Skeletal muscle satellite cell (primary cell): ENCODE measurements around the gene TBC1D2B.
"Not testable (repeated sequence)": the region's sequence is repeated elsewhere in the genome, so short reads cannot be mapped to it uniquely, and the experiment has no call there.

ENCODE experiments used
- H3K27me3 ChIP-seq: 2 replicates; pipeline ENCODE4 v1.7.0; 2013; ENCODE audit warnings: low read length; ENCODE audit not compliant: control insufficient read depth, insufficient read depth
- H3K36me3 ChIP-seq: 2 replicates; pipeline ENCODE4 v1.7.0; 2013; ENCODE audit warnings: mild to moderate bottlenecking, control low read depth, low read length; ENCODE audit not compliant: insufficient read depth
- H3K4me1 ChIP-seq: 2 replicates; pipeline ENCODE4 v1.7.0; 2013; ENCODE audit warnings: low read length; ENCODE audit not compliant: control insufficient read depth, insufficient read depth
- H3K4me2 ChIP-seq: 2 replicates; pipeline ENCODE4 v1.7.0; 2013; ENCODE audit warnings: mild to moderate bottlenecking, low read length
- H3K4me3 ChIP-seq: 2 replicates; pipeline ENCODE4 v1.7.0; 2013; ENCODE audit warnings: low read length
- H3K9ac ChIP-seq: 2 replicates; pipeline ENCODE4 v1.7.0; 2013; ENCODE audit warnings: mild to moderate bottlenecking, low read depth, low read length, moderate library complexity
- H3K9me3 ChIP-seq: replicated peaks from 2 replicates; pipeline ENCODE4 v1.7.0; 2013; ENCODE audit warnings: mild to moderate bottlenecking, control low read depth, low read length

TBC1D2B gene

DNA sequence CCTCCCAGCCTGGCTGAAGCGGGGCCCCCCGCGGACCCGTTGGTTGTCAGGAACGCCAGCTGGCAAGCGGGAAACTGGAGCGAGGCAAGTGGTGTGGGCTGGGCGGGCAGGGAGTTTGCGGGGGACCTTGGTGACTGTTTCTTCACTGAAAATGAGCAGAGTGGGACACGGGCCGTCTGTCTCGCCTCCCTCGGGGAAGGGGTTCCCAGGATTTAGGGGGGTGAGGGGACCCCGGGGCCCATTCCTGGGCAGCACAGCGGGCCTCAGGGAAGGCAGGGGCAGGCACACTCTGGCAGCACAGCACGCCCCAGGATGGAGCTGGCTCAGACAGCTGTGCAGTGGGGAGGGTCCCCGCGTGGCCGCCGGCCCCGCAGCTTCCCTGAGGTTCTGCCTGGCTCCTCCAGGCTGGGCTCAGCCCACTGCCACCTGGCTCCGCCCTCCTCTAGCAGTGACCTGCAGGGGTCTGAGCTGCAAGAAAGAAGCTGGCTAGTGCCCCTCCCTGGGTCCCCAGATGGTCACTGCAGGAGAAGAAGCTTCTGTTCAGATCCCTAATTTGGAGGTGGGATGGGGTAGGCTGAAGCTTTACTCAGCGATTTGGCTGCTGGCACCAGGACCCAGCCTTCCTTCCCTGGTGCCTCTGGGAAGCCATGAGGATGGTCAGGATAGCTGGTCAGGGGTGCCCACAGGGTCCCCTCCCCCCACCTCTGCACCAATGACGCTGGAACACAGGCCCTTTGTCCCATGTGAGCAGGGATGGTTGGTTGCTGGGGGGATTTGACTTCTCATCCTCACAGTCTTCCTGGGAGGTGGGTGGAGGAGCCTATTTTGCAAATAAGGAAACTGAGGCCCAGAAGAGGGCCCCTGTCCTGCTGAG, 90.4 kb downstream of the TBC1D2B start:
- no peak overlapping the region for H3K4me3 ChIP-seq
- no peaks in the 10 kb centered on the region for H3K36me3 ChIP-seq
- H3K27me3 ChIP-seq: peaks cover 8% of the 10 kb centered on the region
- H3K9ac ChIP-seq: no peak overlapping the region
- no peaks in the 10 kb centered on the region for H3K9me3 ChIP-seq
- no peak overlapping the region for H3K4me2 ChIP-seq
- peaks cover 30% of the 10 kb centered on the region for H3K4me1 ChIP-seq

DNA sequence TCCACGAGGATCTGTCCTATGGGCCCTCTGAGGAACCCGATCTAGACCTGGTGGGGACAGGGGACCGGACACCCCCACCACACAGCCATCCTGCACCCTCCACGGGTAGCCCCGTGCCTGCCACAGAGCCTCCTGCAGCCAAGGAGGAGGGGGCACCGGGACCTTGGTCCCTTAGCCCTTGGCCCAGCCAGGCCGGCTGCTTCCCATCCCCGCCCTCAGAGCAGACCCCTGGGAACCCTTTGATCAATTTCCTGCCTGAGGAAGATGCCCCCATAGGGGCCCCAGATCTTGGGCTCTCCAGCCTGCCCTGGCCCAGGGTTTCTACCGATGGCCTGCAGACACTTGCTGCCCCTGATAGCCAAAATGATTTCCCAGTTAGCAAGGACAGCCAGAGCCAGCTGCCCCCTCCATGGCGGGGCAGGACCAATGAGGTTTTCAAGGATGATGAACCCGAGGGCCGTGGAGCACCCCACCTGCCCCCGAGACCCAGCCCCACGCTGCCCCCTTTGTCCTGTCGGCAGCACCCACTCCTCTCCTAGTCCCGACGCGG, 91.5 kb downstream of the TBC1D2B start:
- Histone ChIP-seq H3K4me3 (no peak overlapping the region), H3K4me1 (peaks cover 19% of the 10 kb centered on the region), H3K4me2 (no peak overlapping the region), H3K36me3 (no peaks in the 10 kb centered on the region), H3K9ac (no peak overlapping the region), H3K27me3 (peaks cover 8% of the 10 kb centered on the region), H3K9me3 (no peaks in the 10 kb centered on the region)

DNA sequence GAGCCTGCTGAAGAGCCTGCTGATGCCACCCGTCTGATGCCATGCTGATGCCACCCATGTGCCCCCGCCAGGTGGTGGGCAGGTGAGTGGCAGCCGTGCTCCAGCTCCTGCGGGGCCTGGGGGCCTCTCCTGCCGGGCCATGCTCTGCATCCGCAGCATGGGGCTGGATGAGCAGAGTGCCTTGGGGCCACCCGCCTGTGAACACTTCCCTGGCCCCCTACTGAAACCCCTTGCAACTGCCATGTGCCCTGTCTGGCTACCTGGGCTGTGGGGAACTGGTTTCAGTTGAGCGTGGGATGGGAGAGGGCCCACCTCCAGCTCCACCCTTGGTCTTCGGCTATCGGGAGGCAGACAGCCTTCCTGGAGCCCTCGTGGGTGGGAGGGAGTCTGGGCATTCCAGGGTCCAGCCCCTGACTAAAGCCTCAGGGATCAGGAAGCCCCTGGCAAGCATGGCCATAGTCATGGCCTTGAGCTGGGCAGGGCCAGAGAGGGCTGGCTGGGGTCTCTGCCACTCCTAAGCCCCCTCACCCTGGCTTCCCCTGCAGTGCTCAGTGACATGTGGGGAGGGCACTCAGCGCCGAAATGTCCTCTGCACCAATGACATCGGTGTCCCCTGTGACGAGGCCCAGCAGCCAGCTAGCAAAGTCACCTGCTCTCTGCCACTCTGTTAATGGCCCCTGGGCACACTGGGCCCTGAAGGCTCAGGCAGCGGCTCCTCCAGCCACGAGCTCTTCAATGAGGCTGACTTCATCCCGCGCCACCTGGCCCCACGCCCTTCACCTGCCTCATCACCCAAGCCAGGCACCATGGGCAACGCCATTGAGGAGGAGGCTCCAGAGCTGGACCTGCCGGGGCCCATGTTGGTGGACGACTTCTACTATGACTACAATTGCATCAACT, 92.2 kb downstream of the TBC1D2B start:
- Histone ChIP-seq H3K4me3 (no peak overlapping the region), H3K4me1 (peaks cover 12% of the 10 kb centered on the region), H3K9ac (no peak overlapping the region)

DNA sequence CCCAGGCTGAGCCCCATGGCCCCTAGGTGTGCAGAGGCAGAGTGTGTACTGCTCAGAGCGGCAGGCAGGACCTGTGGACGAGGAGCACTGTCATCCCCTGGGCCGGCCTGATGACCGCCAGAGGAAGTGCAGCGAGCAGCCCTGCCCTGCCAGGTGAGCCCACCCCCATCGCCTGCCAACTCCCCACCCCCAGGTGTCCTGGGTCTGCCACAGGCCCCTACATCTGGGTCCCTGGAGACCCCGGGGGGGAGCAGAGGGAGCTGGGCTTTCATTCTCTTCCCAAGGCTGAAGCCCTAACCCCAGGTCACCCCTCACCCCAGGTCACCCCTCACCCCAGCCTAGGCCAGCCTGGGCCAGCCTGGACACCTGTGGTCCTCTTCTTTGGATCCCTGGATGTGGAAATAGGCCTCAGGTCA, 93.1 kb downstream of the TBC1D2B start:
- Histone ChIP-seq H3K27me3 (peaks cover 8% of the 10 kb centered on the region), H3K9me3 (no peaks in the 10 kb centered on the region), H3K36me3 (no peaks in the 10 kb centered on the region), H3K4me1 (peaks cover 6% of the 10 kb centered on the region), H3K4me2 (no peak overlapping the region), H3K9ac (no peak overlapping the region), H3K4me3 (no peak overlapping the region)

More for the DNA sequence above, 92.2 kb downstream of the TBC1D2B start:
- Histone ChIP-seq H3K27me3 (peaks cover 8% of the 10 kb centered on the region), H3K9me3 (no peaks in the 10 kb centered on the region), H3K4me2 (no peak overlapping the region), H3K36me3 (no peaks in the 10 kb centered on the region)

DNA sequence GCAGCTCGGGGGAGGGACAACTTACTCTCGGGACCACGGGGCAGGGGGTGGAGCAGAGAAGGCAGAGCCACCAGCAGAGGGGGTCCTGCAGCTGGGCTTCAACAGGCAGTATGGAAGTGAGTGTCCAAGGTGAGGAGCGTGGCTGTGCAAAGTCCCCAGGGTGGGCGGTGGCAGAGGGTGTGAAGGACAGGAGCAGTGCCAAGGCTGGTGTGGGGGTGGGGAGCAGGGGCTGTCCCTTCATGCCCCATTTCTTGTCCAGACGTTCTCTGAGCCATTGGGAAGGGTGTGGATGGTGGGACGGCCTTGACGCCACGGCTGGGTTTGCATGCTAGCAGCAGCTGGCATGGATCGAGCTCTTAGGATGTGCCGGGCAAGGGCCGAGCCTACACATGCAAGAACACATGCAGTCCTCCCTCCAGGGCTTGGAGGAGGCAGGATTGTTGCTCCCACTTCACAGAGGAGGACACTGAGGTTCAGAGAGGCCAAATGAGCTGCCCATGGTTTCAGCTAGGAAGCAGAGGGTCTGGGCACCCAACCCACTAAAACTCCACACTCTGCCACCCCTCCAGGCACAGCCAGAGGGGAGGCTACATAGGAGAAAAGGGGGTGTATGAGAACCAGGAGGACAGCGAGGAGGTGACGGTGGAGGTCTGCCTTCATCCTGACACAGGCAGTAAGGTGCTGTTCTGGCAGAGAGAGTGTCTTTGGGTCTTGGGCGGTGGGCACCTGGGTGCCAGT, 93.6 kb downstream of the TBC1D2B start:
- Histone ChIP-seq H3K4me3 (no peak overlapping the region), H3K4me1 (peaks cover 8% of the 10 kb centered on the region), H3K27me3 (peaks cover 8% of the 10 kb centered on the region), H3K36me3 (no peaks in the 10 kb centered on the region), H3K9ac (no peak overlapping the region), H3K4me2 (no peak overlapping the region), H3K9me3 (no peaks in the 10 kb centered on the region)

DNA sequence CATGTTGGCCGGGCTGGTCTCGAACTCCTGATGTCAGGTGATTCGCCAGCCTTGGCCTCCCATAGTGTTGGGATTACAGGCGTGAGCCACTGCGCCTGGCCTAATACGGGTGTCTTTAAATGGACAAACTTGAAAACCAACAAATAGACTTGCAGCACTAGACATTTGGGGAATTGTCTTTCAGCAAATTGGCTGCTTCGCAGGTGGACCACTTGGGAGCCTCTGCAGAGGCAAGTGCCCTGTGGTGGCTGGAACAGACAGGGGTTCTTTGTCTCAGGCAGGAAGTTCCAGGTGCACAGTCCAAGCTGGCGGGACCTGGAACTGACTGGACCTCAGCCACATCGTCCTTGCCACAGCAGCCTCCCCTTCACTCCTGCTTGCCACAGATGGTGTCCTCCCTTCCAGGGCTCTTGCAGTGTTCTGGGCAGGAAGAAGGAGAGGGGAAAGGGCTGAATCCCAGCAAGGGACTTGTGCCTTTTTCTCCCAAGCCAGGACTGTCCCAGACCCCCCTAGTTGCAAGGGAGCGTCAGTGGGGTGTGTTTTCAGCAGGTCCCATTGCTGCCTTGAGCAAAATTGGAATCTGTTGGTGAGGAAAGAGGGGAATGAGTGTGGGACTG, 94.3 kb downstream of the TBC1D2B start:
- Histone ChIP-seq H3K27me3 (peaks cover 8% of the 10 kb centered on the region), H3K9me3 (no peaks in the 10 kb centered on the region), H3K36me3 (no peaks in the 10 kb centered on the region), H3K4me2 (no peak overlapping the region), H3K9ac (no peak overlapping the region), H3K4me1 (peaks cover 8% of the 10 kb centered on the region), H3K4me3 (no peak overlapping the region)

DNA sequence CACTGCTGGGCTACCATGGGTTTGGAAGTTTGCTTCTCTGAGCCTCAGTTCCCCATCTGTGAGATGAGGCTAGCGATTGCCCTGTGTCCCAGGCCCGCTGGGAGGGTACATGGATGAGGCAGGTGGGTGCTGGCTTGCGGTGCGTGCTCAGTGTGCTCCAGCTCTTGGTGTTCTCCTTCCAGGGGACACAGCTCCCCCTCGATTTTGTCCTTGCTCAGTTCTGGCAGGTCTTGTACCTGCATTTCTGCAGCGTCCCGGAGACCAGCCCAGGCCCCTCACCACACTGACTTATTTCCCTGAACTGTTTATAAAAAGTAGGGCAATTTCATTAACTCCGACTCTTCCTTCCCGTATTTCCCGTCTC, 95.4 kb downstream of the TBC1D2B start:
- Histone ChIP-seq H3K9ac (no peak overlapping the region), H3K4me1 (peaks cover 8% of the 10 kb centered on the region), H3K27me3 (peaks cover 3% of the 10 kb centered on the region), H3K36me3 (no peaks in the 10 kb centered on the region), H3K4me2 (no peak overlapping the region), H3K9me3 (no peaks in the 10 kb centered on the region), H3K4me3 (no peak overlapping the region)

DNA sequence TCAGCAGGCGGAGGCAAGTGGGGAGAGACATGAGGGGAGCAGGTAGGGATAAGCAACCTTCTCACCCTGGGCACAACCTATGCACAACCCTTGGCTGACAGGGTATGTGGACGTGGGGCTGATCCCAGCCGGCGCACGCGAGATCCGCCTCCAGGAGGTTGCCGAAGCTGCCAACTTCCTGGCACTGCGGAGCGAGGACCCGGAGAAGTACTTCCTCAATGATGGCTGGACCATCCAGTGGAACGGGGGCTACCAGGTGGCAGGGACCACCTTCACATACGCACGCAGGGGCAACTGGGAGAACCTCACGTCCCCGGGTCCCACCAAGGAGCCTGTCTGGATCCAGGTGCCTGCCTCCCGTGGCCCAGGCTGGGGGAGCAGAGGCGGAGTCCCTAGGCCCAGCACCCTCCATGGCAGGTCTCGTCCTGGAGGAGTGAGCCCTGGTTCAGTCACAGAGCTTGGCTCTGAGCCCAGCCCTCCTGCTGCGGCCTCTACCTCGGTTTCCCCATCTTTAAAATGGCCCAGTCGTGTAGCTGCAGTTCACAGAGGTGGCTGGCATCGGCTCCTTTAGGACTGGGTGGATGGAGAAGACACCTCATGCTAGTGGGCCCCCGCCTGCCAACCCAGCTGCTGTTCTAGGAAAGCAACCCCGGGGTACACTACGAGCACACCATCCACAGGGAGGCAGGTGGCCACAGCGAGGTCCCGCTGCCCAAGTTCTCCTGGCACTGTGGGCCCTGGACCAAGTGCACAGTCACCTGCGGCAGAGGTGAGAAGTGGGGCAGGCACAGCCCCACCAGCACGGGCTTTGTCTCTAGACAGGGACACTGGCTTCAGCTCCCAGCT, 96.0 kb downstream of the TBC1D2B start:
- Histone ChIP-seq H3K9ac (no peak overlapping the region), H3K4me2 (no peak overlapping the region), H3K4me3 (no peak overlapping the region), H3K4me1 (peaks cover 8% of the 10 kb centered on the region), H3K9me3 (no peaks in the 10 kb centered on the region), H3K27me3 (peaks cover 2% of the 10 kb centered on the region), H3K36me3 (no peaks in the 10 kb centered on the region)

DNA sequence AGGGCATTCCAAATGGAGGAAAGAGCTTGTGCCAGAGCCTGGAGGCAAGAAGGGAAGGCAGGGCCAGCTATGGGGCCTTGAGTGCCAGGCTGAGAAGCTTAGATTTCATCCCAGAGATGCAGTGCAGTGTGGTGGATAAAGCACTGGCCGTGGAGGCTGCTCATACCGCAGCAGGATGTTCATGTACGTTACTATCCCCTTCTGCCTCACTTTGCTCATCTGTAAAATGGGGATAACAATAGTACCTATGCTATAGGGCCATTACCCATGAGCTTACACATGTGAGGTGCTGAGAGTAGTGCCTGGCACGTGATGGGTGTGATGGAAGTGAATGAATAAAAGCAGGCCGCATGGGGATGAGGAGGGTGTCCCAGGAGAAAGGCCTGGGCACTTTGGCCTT, 96.8 kb downstream of the TBC1D2B start:
- not testable (repeated sequence) for H3K4me3 ChIP-seq, H3K27me3 ChIP-seq, H3K9me3 ChIP-seq, H3K36me3 ChIP-seq, H3K9ac ChIP-seq, H3K4me1 ChIP-seq, H3K4me2 ChIP-seq

DNA sequence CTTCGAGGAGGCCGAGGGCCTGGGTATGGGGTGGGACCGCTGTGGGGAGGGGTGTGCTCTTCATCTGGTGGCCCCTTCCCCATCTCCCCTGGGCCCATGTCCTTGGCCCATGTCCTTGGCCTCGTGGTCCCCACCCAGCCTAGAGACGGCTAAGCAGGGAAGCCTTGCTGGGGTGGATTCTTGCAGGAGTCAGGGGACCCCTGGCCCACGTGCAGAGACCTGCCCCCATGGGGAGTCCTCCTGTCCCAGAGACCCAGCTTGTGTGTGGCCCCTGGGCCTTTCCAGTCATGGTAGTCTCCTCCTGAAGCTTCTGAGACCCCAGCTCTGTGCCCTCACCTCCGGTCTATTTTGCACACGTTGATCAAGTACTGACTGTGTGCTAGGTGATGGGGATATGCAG, 97.4 kb downstream of the TBC1D2B start:
- Histone ChIP-seq H3K4me3 (no peak overlapping the region), H3K4me2 (no peak overlapping the region), H3K36me3 (no peaks in the 10 kb centered on the region), H3K4me1 (peaks cover 8% of the 10 kb centered on the region), H3K9ac (no peak overlapping the region), H3K9me3 (no peaks in the 10 kb centered on the region), H3K27me3 (peaks cover 2% of the 10 kb centered on the region)
